ENCODE data around the gene POC5. TPM values are rescaled to one million over a fixed set of nuclear protein-coding genes. Genes with fewer than 3 reads are reported as not detected.

Gene POC5
- total and polyA plus RNA-seq, 2 of the 8 experiments (the other 6 are each of a cell fraction or from before 2014, with no cell fraction given), result 11.2 to 12.1 TPM

DNA sequence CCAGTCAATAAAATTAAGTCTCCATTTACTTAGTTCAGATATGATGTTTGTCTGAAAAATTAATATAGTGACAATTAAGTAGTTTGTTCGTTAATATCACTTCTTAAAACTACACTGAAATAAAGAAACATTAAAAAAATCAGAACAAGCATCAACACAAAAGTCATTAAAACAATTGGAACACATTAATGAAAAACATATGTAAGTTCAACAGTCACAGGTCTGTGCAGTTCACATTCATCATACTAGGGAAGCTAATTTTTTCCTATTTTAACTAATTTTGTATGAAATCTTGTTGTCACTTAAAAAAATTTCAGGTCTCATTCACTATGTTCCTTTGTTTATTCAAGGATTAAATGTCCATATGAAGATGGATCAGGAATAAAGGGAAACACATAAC lies 22.5 kb downstream of the POC5 start:
- Histone ChIP-seq H3K23ac (ENCODE audit: insufficient read length) (no peak overlapping the region), H3K4me2 (ENCODE audit: insufficient read depth in 1 of 2, low read depth in 2 of 2, low read length in 2 of 2) (no peak overlapping the region; a peak in 1 of 4 replicates), H4K91ac (replicated peaks; ENCODE audit: insufficient read length, low read length) (no peak overlapping the region), H3K27me3 (replicated peaks in 1 of 4; ENCODE audit: control insufficient read depth in 3 of 4, extremely low read depth in 1 of 4, insufficient read depth in 3 of 4, low read length in 3 of 4) (no peaks in the 10 kb centered on the region), H3K56ac (replicated peaks; ENCODE audit: insufficient read length, low read depth, low read length) (no peak overlapping the region), H3K79me1 (ENCODE audit: low read depth, low read length) (no peaks in the 10 kb centered on the region), H2BK20ac (ENCODE audit: low read length) (no peak overlapping the region), H3K27ac (ENCODE audit: low read depth, low read length) (no peak overlapping the region), H3K79me2 (ENCODE audit: control insufficient read depth in 1 of 2, insufficient read depth in 2 of 2, low read length in 2 of 2) (no peaks in the 10 kb centered on the region), H4K20me1 (replicated peaks in 1 of 2; ENCODE audit: control insufficient read depth in 1 of 2, insufficient read depth in 2 of 2, low read length in 2 of 2) (no peaks in the 10 kb centered on the region), H3K9me3 (ENCODE audit: insufficient read depth in 2 of 2, low read depth in 1 of 2, low read length in 1 of 2) (no peaks in the 10 kb centered on the region), H3K4me1 (replicated peaks in 1 of 4; ENCODE audit: control insufficient read depth in 3 of 4, insufficient read depth in 4 of 4, low read length in 3 of 4) (no peaks in the 10 kb centered on the region), H3K14ac (ENCODE audit: insufficient read length) (no peak overlapping the region), H3K4ac (replicated peaks; ENCODE audit: insufficient read length, low read depth, low read length) (no peak overlapping the region), H2BK120ac (replicated peaks; ENCODE audit: low read depth, low read length) (no peak overlapping the region), H2BK15ac (ENCODE audit: low read length) (no peak overlapping the region), H2BK5ac (ENCODE audit: low read depth, low read length) (no peak overlapping the region), H3K4me3 (ENCODE audit: extremely low read depth in 1 of 4, insufficient read depth in 2 of 4, low read depth in 3 of 4, low read length in 4 of 4) (no peak overlapping the region), H4K5ac (ENCODE audit: insufficient read length, low read depth, low read length) (no peak overlapping the region), H2BK12ac (ENCODE audit: low read depth, low read length) (no peak overlapping the region), H3K18ac (ENCODE audit: extremely low read depth, low read length) (no peak overlapping the region), H2AFZ (ENCODE audit: low read length) (no peak overlapping the region), H2AK5ac (ENCODE audit: low read depth, low read length) (no peak overlapping the region), H3K9ac (replicated peaks in 1 of 4; ENCODE audit: extremely low read depth in 1 of 4, low read depth in 3 of 4, low read length in 3 of 4) (no peak overlapping the region), H3K23me2 (ENCODE audit: low read depth, low read length) (no peaks in the 10 kb centered on the region), H4K8ac (ENCODE audit: extremely low read depth, insufficient read depth, low read length) (no peak overlapping the region), H3K36me3 (ENCODE audit: control insufficient read depth in 2 of 4, insufficient read depth in 4 of 4, low read length in 3 of 4) (peaks cover 0 to 12% (median 0%) of the 10 kb centered on the region in 4 experiments; a peak in 3 of 8 replicates)
- TF ChIP-seq ZNF274 (IDR thresholded peaks at IDR 0.05; ENCODE audit: borderline replicate concordance, extremely low read depth, low read length) (no peak), TEAD4 (IDR thresholded peaks at IDR 0.05; ENCODE audit: low read depth, low read length) (no peak), FOSL1 (IDR thresholded peaks at IDR 0.05; ENCODE audit: insufficient read depth, low read depth, low read length) (no peak)
- WGBS, 2 experiments (ENCODE audit: extremely low coverage in 1 of 2, insufficient coverage in 1 of 2, insufficient read length in 1 of 2, insufficient replicate concordance in 2 of 2, low coverage in 1 of 2, low lambda C conversion rate in 2 of 2, missing lambda C conversion rate in 1 of 2), result 81% methylated on average over 1 of the region's 1 CpG; no CpG with 5 or more reads in 1 of the 2 experiments
- DNase-seq (ENCODE audit: low read depth in 1 of 2, low spot score in 2 of 2) (no peak), FAIRE-seq (no peak)
- ChIA-PET CTCF (ENCODE audit: partially characterized antibody) (no interaction called here), POLR2A (ENCODE audit: partially characterized antibody) (no interaction called here)

All from H1 (cell line).